ENCODE data around the gene PHC3.

Gene PHC3

DNA sequence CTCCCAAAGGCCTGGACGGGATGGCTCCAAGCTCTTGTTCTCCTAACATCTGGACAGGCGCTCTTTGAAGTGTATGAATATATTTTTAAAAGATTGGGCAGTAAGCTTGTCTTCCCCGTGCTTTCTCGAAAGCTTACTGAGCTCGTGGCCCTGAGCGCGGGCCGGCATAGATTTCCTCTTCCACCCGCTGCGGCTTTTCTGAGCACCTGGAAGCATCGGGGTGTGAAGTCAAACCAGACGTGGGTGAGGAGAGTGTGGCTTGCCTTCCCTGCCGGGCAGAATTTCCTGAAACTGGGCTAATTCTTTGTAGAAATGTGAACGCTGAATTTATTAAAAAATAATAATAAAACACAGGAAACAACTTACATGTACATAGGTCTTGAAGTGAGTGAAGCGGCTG, 117.8 kb downstream of the PHC3 start:
- Histone ChIP-seq H3K9ac (no peak overlapping the region), H3K4me1 (peaks cover 13% of the 10 kb centered on the region), H3K27ac (0 out of 2 replicates have a peak overlapping the region, but pooled peaks have one; percentile 3), H3K9me3 (peaks cover 15% of the 10 kb centered on the region; the same call in 1 of the 2 replicates), H3K4me3 (no peak overlapping the region), H3K27me3 (no peaks in the 10 kb centered on the region), H3K36me3 (no peaks in the 10 kb centered on the region), H3K4me2 (peak overlapping the region; percentile 55), H4K20me1 (no peaks in the 10 kb centered on the region)
- no peak for TF ChIP-seq Cebpa-rat (IDR thresholded peaks at IDR 0.05)

DNA sequence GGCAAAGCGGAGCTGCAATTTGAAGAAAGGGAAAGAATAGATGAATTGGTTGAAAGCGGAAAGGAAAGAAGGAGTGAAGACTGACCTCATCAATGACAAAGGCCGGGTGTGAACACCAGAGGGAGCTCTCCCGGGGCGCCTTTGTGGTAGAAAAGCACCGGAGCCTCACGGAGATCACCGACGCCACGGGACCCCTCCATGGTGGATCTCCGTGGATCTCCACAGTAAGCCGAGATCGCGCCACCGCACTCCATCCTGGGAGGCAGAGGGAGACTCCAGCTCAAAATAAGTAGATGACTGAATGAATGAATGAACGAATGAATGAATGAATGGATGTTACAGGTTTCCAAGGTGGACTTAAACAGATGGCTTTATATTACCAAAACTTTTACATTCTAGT, 118.8 kb downstream of the PHC3 start:
- H3K27ac ChIP-seq = no peak overlapping the region
- H3K27me3 ChIP-seq = no peaks in the 10 kb centered on the region
- no peaks in the 10 kb centered on the region for H4K20me1 ChIP-seq
- H3K4me3 ChIP-seq = no peak overlapping the region
- no peak overlapping the region for H3K9ac ChIP-seq
- peaks cover 15% of the 10 kb centered on the region; the same call in 1 of the 2 replicates for H3K9me3 ChIP-seq
- peaks cover 23% of the 10 kb centered on the region for H3K4me1 ChIP-seq
- no peaks in the 10 kb centered on the region for H3K36me3 ChIP-seq
- no peak overlapping the region for H3K4me2 ChIP-seq
- TF ChIP-seq Cebpa-rat (IDR thresholded peaks at IDR 0.05) = no peak

DNA sequence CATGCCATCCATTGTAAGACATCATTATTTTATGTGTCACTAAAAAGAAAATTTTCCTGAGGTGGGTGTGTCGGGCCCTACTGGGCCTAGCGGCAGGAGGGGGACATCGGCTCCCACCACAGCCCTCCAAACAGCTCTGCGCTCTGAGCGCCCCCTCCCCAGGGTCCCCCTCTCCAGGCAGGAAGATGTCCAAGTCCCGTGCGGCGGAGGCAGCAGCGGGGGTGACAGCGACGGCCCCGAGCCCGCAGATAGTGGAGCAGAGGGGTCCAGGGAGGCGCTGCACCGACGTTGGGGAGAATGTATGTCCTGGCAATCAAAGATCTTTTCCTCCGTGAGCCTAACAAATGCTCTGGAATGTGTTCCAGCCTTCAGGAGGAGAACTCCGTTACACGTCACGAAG, 119.5 kb downstream of the PHC3 start:
- no peak overlapping the region for H3K27ac ChIP-seq
- H3K4me3 ChIP-seq = no peak overlapping the region
- peaks cover 15% of the 10 kb centered on the region; the same call in 1 of the 2 replicates for H3K9me3 ChIP-seq
- H3K4me2 ChIP-seq = no peak overlapping the region
- H4K20me1 ChIP-seq = no peaks in the 10 kb centered on the region
- TF ChIP-seq Cebpa-rat (IDR thresholded peaks at IDR 0.05) = no peak
- H3K9ac ChIP-seq = no peak overlapping the region
- peaks cover 30% of the 10 kb centered on the region for H3K4me1 ChIP-seq
- H3K27me3 ChIP-seq = no peaks in the 10 kb centered on the region
- H3K36me3 ChIP-seq = no peaks in the 10 kb centered on the region

DNA sequence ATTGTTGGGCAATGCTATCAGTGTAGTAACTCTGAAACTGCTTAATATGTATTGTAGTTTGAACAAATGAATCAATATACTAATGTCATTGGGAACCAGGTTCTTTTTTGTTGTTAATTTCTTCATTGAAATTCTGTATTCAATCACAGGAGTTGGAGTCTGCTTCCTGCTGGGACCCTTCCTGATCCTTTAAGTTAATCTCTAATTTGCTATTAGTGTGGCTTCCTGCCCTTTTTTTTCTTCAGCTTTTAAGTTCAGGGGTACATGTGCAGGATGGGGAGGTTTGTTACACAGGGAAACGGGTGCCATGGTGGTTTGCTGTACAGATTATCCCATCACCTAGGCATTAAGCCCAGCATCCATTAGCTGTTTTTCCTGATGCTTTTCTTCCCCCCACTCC, 122.1 kb downstream of the PHC3 start:
- TF ChIP-seq Cebpa-rat (IDR thresholded peaks at IDR 0.05) = no peak
- Histone ChIP-seq H3K9ac (no peak overlapping the region), H3K4me1 (peaks cover 37% of the 10 kb centered on the region), H3K27me3 (no peaks in the 10 kb centered on the region), H3K4me2 (no peak overlapping the region), H3K9me3 (peaks cover 15% of the 10 kb centered on the region; the same call in 1 of the 2 replicates), H3K36me3 (no peaks in the 10 kb centered on the region), H3K4me3 (no peak overlapping the region), H4K20me1 (no peaks in the 10 kb centered on the region), H3K27ac (no peak overlapping the region)

DNA sequence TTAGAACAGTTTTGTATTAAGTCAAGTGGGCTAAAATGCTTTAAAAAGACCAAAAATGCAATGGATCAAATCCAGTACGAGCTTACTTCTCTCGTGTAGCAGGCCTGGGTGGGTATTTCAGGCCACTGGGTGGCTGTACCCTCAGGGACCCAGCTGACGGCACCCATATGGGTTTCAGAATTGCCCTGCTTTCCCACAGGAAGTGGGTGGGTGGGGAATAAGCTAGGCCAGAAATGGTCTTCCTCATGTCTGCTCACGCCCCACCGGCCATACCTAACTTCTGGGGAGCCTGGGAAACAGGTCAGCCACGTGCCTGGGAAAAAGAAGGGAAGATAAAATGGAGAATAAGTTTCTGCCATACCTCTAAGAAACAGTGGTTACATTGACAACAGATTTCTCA, 123.4 kb downstream of the PHC3 start:
- Histone ChIP-seq H3K4me3 (no peak overlapping the region), H4K20me1 (no peaks in the 10 kb centered on the region), H3K36me3 (no peaks in the 10 kb centered on the region), H3K4me1 (peaks cover 29% of the 10 kb centered on the region), H3K4me2 (peak overlapping the region; percentile 71), H3K9ac (0 out of 2 replicates have a peak overlapping the region, but pooled peaks have one; percentile 23), H3K27me3 (no peaks in the 10 kb centered on the region), H3K9me3 (peaks cover 11% of the 10 kb centered on the region; the same call in 1 of the 2 replicates), H3K27ac (0 out of 2 replicates have a peak overlapping the region, but pooled peaks have one; percentile 1)
- TF ChIP-seq Cebpa-rat (IDR thresholded peaks at IDR 0.05) = no peak

DNA sequence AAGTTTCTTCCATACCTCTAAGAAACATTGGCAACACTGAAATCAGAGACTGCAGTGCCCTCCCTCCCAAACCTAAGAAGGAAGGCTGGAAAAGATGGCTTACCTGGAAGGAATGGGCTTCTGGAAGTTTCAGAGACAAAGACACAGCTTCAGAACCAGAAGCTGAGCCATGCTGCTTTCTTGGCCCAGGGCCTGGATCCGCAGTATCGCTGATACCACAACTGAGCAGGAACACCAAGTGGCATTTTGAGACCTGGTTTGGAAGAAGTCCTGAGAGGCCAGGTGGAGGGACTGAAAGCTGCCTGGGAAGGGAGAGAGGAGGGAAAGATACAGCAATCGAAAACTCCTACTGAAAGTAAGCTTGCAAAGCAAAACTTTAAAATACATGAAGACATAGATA, 124.0 kb downstream of the PHC3 start:
- peak overlapping the region; percentile 71 for H3K4me2 ChIP-seq
- H3K27ac ChIP-seq = 0 out of 2 replicates have a peak overlapping the region, but pooled peaks have one; percentile 1
- peaks cover 26% of the 10 kb centered on the region for H3K4me1 ChIP-seq
- no peak for TF ChIP-seq Cebpa-rat (IDR thresholded peaks at IDR 0.05)
- H4K20me1 ChIP-seq = no peaks in the 10 kb centered on the region
- peaks cover 6% of the 10 kb centered on the region; the same call in 1 of the 2 replicates for H3K9me3 ChIP-seq
- no peaks in the 10 kb centered on the region for H3K27me3 ChIP-seq
- H3K4me3 ChIP-seq = no peak overlapping the region
- H3K9ac ChIP-seq = no peak overlapping the region
- H3K36me3 ChIP-seq = no peaks in the 10 kb centered on the region

DNA sequence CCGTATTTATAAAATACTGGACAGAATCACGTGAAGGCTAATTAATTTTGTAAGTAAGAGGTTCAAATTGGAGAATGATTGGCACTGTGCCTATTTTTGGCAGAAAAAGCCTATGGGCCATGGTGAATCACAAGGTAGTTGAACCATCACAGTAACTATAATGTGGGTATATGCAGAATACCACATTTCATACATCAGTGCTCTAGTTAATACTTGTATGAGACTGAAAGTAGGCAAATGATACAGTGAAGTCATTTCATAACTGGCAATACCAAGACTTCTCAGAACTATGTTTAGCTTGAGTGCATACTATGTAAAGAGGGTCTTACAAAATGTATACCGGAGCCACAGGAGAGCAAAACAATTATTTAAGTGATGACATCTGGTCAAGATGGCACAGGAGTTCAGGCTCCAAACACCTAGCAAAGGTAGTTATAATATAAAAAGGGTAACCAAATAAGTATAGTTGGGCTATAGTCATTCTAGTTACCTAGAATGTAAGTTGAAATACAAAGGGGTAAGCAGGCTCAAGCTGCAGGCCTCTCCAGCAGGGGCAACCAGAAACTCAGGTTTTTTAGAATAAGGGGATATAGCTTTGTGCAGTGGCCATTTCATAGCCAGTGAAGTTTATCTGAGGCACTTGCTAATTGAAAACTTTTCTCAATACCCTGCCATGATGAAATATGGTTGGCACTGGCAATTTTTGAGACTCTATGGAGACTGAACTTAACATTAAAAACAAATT, 124.7 kb downstream of the PHC3 start:
- no peaks in the 10 kb centered on the region for H4K20me1 ChIP-seq
- H3K27ac ChIP-seq = no peak overlapping the region
- H3K4me3 ChIP-seq = no peak overlapping the region
- H3K36me3 ChIP-seq = no peaks in the 10 kb centered on the region
- peaks cover 26% of the 10 kb centered on the region for H3K4me1 ChIP-seq
- no peak overlapping the region for H3K9ac ChIP-seq
- TF ChIP-seq Cebpa-rat (IDR thresholded peaks at IDR 0.05) = no peak
- H3K27me3 ChIP-seq = no peaks in the 10 kb centered on the region
- peak overlapping the region; percentile 71; the same call in 1 of the 2 replicates for H3K4me2 ChIP-seq
- H3K9me3 ChIP-seq = no peaks in the 10 kb centered on the region

DNA sequence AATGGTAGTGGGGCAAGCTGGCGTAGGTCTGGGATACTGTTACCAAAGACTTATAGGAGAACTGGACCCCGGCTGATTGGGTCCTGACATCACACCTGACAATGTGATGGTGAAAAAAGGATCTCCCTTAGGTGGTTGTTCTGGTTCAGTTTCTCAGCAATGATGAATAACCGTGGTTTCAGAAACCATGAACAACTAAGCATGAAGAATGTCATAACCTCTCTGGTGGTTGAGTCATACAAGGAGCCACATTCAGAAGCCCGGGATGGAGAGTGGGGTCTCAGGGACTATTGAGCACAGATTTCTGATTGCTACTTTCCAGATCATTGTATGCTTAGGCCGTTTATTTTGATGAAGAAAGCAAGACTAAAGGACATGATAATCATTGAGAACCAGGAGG, 126.3 kb downstream of the PHC3 start:
- TF ChIP-seq Cebpa-rat (IDR thresholded peaks at IDR 0.05) = no peak
- Histone ChIP-seq H4K20me1 (no peaks in the 10 kb centered on the region), H3K4me2 (no peak overlapping the region), H3K27me3 (no peaks in the 10 kb centered on the region), H3K9ac (no peak overlapping the region), H3K36me3 (no peaks in the 10 kb centered on the region), H3K4me1 (peaks cover 26% of the 10 kb centered on the region), H3K27ac (no peak overlapping the region), H3K9me3 (no peaks in the 10 kb centered on the region), H3K4me3 (no peak overlapping the region)

DNA sequence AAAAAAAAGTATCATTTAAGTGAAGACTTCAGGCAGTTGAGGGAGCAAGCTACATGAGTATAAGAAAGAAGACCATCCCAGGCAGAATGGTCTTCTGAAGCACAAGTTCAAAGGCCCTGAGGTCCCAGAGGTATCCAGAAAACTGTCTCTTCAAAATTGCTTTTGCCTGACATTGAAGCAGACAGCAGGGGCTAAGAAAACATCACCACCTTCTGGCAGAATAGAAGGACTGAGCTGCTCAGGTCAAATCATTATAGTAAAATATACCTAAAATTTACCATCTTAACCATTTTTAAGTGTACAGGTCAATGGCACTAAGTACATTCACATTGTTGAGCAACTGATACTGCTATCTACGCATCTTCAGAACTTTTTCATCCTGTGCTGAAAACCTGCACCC, 127.3 kb downstream of the PHC3 start:
- Histone ChIP-seq H3K27ac (no peak overlapping the region), H3K4me2 (no peak overlapping the region), H3K9me3 (no peaks in the 10 kb centered on the region), H3K9ac (no peak overlapping the region), H4K20me1 (no peaks in the 10 kb centered on the region), H3K4me1 (peaks cover 32% of the 10 kb centered on the region), H3K36me3 (no peaks in the 10 kb centered on the region), H3K27me3 (no peaks in the 10 kb centered on the region), H3K4me3 (no peak overlapping the region)
- no peak for TF ChIP-seq Cebpa-rat (IDR thresholded peaks at IDR 0.05)

DNA sequence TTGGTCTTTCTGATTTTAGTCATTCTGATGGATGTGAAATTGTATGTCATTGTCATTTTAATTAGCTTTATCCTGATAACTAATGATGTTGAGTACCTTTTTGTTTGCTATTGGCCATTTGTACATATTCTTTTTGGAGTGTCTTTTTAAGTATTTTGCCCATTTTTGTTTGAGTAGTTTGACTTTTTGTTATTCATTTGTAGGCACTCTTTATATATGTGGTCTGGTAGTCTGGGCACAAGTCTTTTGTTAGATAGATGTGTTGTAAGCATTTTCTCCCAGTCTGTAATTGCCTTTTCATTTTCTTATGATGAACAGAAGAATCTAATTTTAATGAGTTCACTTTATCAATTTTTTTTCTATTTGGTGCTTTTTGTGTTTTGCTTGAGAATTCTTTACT, 129.1 kb downstream of the PHC3 start:
- TF ChIP-seq Cebpa-rat (IDR thresholded peaks at IDR 0.05) = no peak

More for the DNA sequence above, 129.1 kb downstream of the PHC3 start:
- Histone ChIP-seq H3K36me3 (no peaks in the 10 kb centered on the region), H4K20me1 (no peaks in the 10 kb centered on the region), H3K4me3 (no peak overlapping the region), H3K9me3 (no peaks in the 10 kb centered on the region), H3K4me1 (peaks cover 19% of the 10 kb centered on the region), H3K4me2 (no peak overlapping the region), H3K9ac (no peak overlapping the region), H3K27ac (no peak overlapping the region), H3K27me3 (no peaks in the 10 kb centered on the region)

All from BLaER1 (cell line).